ENCODE data around the gene NDUFB4.

Gene NDUFB4

GRCh38 chr3:120596116-120596852, at the start of gene NDUFB4:
NDUFB4 (plus strand) TSS chr3:120596336; CDS start chr3:120596360, 24 bp downstream.
- DNase-seq (ENCODE audit: low read depth), result peak; percentile 90

- no peak for DNase-seq (ENCODE audit: low read depth)
These were observed 45.6 kb upstream of the NDUFB4 start for GRCh38 chr3:120550546-120550945.

GRCh38 chr3:120552184-120553172, 43.7 kb upstream of the NDUFB4 start:
- DNase-seq (ENCODE audit: low read depth), result no peak

- no peak for DNase-seq (ENCODE audit: low read depth)
These were observed 41.1 kb upstream of the NDUFB4 start for GRCh38 chr3:120554812-120555606.

GRCh38 chr3:120555657-120556509, 40.3 kb upstream of the NDUFB4 start:
- DNase-seq (ENCODE audit: low read depth), result no peak

- no peak for DNase-seq (ENCODE audit: low read depth)
These were observed 39.0 kb upstream of the NDUFB4 start for GRCh38 chr3:120557115-120557514.

- DNase-seq (ENCODE audit: low read depth), result peak; percentile 80
These were observed 37.3 kb upstream of the NDUFB4 start for GRCh38 chr3:120558771-120559241.

GRCh38 chr3:120559242-120560061, 36.7 kb upstream of the NDUFB4 start:
- DNase-seq (ENCODE audit: low read depth), result no peak

GRCh38 chr3:120560304-120561250, 35.6 kb upstream of the NDUFB4 start:
- DNase-seq (ENCODE audit: low read depth), result no peak

GRCh38 chr3:120561251-120562045, 34.7 kb upstream of the NDUFB4 start:
- peak; percentile 47 for DNase-seq (ENCODE audit: low read depth)

GRCh38 chr3:120563356-120564022, 32.6 kb upstream of the NDUFB4 start:
- no peak for DNase-seq (ENCODE audit: low read depth)

GRCh38 chr3:120566243-120566975, 29.7 kb upstream of the NDUFB4 start:
- DNase-seq (ENCODE audit: low read depth), result no peak

- no peak for DNase-seq (ENCODE audit: low read depth)
These were observed 28.6 kb upstream of the NDUFB4 start for GRCh38 chr3:120567370-120568201.

GRCh38 chr3:120568202-120568531, 28.0 kb upstream of the NDUFB4 start:
- no peak for DNase-seq (ENCODE audit: low read depth)

GRCh38 chr3:120568598-120568997, 27.5 kb upstream of the NDUFB4 start:
- no peak for DNase-seq (ENCODE audit: low read depth)
